Measurements from ENCODE around the gene PON2. TPM values are rescaled to one million over a fixed set of nuclear protein-coding genes. Genes with fewer than 3 reads are reported as not detected.

The PON2 gene
- total and polyA plus RNA-seq, 2 experiments from 2014 or later: 76.9 to 94.2 TPM

- Histone ChIP-seq H3K4me1 (ENCODE audit: low read depth) (no peaks in the 10 kb centered on the region), H3K36me3 (no peaks in the 10 kb centered on the region), H3K27ac (no peak overlapping the region), H3K27me3 (no peaks in the 10 kb centered on the region), H3K4me3 (no peak overlapping the region), H3K9me3 (ENCODE audit: low read depth) (no peaks in the 10 kb centered on the region)
- no peak for DNase-seq (ENCODE audit: low read depth in 1 of 2, low spot score in 1 of 2)
- no peak for TF ChIP-seq CTCF (IDR thresholded peaks at IDR 0.05; ENCODE audit: low read depth, low read length)
Observed at GRCh38 chr7:95373323-95373722, 61.5 kb downstream of the PON2 start.

DNA sequence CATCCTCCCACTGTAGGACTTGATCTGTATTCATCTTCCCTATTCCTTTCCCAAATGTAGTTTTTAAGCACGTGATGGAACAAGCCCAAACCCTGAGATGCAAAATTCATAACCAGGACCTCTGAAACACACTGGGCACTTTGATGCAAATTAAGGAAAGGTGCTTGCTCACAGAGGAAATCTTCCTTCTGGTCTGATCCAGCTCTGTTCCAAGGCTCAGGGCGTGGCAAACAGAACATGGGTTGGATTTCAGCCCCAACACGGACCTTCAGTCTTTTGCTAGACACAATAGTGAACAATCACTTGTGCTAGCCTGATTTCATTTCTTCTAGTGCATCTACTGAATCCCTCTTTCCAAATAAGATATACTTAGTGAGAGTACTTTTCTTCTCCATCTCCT is 66.6 kb downstream of the PON2 start:
- H3K4me3 ChIP-seq: no peak overlapping the region
- TF ChIP-seq CTCF (IDR thresholded peaks at IDR 0.05; ENCODE audit: low read depth, low read length): no peak
- no peaks in the 10 kb centered on the region for H3K27me3 ChIP-seq
- no peaks in the 10 kb centered on the region for H3K4me1 ChIP-seq (ENCODE audit: low read depth)
- DNase-seq (ENCODE audit: low read depth in 1 of 2, low spot score in 1 of 2): no peak
- H3K27ac ChIP-seq: no peak overlapping the region
- H3K9me3 ChIP-seq (ENCODE audit: low read depth): no peaks in the 10 kb centered on the region
- no peaks in the 10 kb centered on the region for H3K36me3 ChIP-seq

- no peaks in the 10 kb centered on the region for H3K9me3 ChIP-seq (ENCODE audit: low read depth)
- DNase-seq (ENCODE audit: low read depth in 1 of 2, low spot score in 1 of 2): no peak
- H3K27me3 ChIP-seq: no peaks in the 10 kb centered on the region
- no peak overlapping the region for H3K4me3 ChIP-seq
- TF ChIP-seq CTCF (IDR thresholded peaks at IDR 0.05; ENCODE audit: low read depth, low read length): no peak
- no peaks in the 10 kb centered on the region for H3K4me1 ChIP-seq (ENCODE audit: low read depth)
- no peaks in the 10 kb centered on the region for H3K36me3 ChIP-seq
- no peak overlapping the region for H3K27ac ChIP-seq
Observed at GRCh38 chr7:95367606-95368005, 67.2 kb downstream of the PON2 start.

DNA sequence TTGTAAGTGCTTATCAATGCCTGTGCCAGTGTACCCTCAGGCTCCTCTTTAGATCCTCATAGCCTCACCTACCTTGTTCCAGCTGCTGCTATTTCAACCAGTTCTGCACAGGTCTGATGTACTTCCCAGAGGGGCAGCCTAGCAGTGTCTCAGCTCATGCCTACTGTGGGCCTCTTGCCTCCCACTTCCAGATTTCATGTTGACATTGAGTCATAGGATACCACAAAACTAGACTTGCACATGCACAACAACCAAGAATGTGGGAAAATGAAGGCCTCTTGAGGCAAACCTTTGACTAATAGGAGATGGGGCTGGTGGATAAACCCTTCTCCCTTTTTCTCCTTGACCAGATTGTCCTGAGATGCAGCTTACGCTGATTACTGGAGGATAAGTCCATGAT is 69.7 kb downstream of the PON2 start:
- no peak overlapping the region for H3K27ac ChIP-seq
- no peaks in the 10 kb centered on the region for H3K4me1 ChIP-seq (ENCODE audit: low read depth)
- H3K27me3 ChIP-seq: no peaks in the 10 kb centered on the region
- H3K36me3 ChIP-seq: no peaks in the 10 kb centered on the region
- DNase-seq (ENCODE audit: low read depth in 1 of 2, low spot score in 1 of 2): peak in 1 of 2 donors; percentile 7
- no peak for TF ChIP-seq CTCF (IDR thresholded peaks at IDR 0.05; ENCODE audit: low read depth, low read length)
- no peak overlapping the region for H3K4me3 ChIP-seq
- no peaks in the 10 kb centered on the region for H3K9me3 ChIP-seq (ENCODE audit: low read depth)

- Histone ChIP-seq H3K36me3 (no peaks in the 10 kb centered on the region), H3K27ac (no peak overlapping the region), H3K4me1 (ENCODE audit: low read depth) (no peaks in the 10 kb centered on the region), H3K27me3 (no peaks in the 10 kb centered on the region), H3K4me3 (no peak overlapping the region), H3K9me3 (ENCODE audit: low read depth) (no peaks in the 10 kb centered on the region)
- peak in 1 of 2 donors; percentile 7 for DNase-seq (ENCODE audit: low read depth in 1 of 2, low spot score in 1 of 2)
- peak; percentile 16 for TF ChIP-seq CTCF (IDR thresholded peaks at IDR 0.05; ENCODE audit: low read depth, low read length)
Observed at GRCh38 chr7:95357623-95358022, 77.2 kb downstream of the PON2 start.

Other genes with a start within 250 kb of the PON2 start
- not detected in 2 replicates for gene PON1, start 110.5 kb downstream of the PON2 start, total RNA-seq
- gene PON1, start 110.5 kb downstream of the PON2 start, polyA plus RNA-seq: 0.34 and 0.51 TPM in 2 replicates
- gene PON3, start 38.7 kb downstream of the PON2 start, total RNA-seq: not detected in 2 replicates
- gene PON3, start 38.7 kb downstream of the PON2 start, polyA plus RNA-seq: not detected in 2 replicates
- gene ASB4, start 50.9 kb upstream of the PON2 start, total RNA-seq: not detected in 2 replicates
- gene ASB4, start 50.9 kb upstream of the PON2 start, polyA plus RNA-seq: 0.13 TPM in 1 of 2 replicates, not detected in the other
- 0.88 and 2.6 TPM in 2 replicates for gene PDK4, start 161.5 kb upstream of the PON2 start, total RNA-seq
- gene PDK4, start 161.5 kb upstream of the PON2 start, polyA plus RNA-seq: 0.32 and 0.37 TPM in 2 replicates

Measured in cardiac muscle cell (in vitro differentiated cells and primary cell).